ENCODE results near the gene CCSER2.

DNA sequence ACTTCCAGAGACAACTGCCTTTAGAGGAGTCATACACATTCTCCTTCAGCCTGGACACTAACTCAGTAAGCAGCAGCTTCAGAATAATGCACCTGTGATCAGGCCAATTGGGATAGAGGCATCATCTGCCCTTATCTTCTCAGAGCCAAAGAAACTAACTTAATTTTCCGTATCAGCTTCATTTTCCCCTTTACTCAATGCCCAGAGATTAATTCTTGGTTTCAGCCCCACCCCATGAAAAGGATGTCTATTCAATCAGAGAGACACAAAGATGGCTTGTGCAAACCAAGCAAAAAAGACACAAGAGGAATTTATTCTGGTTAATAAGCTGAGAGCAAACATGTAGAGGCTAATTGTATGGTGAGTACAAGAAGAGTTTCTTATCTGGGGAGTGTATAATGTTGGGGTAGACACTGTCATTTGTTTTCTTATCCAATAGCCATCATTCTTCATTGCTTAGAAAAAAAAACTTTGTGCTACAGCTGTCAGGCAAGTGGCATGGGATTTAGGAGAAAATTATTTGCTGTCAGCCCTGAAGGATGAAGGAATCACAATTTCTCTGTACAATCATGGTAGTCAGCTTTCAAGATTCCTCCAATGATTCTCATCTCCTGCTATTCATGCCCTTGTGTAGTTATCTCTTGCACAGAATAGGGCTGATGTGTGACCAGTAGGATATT is 38.7 kb upstream of the CCSER2 start:
- TF ChIP-seq CTCF (IDR thresholded peaks at IDR 0.05) (no peak), POLR2AphosphoS5 (IDR thresholded peaks at IDR 0.05) (no peak)

Data from esophagus muscularis mucosa (tissue), 3 donors.